Uterus (tissue), 2 donors: ENCODE data around the gene SIN3B.

Source experiments
- CTCF ChIP-seq, 4 experiments: fragments of 200-600 bp in 2 of 4; fragments of 450-650 bp in 2 of 4; sonication (generic) in 2 of 4; IDR thresholded peaks; one replicate each; pipeline ENCODE4 v1.5.1; 2016 to 2019; ENCODE audit warnings: antibody characterized with exemption in 4 of 4, mild to moderate bottlenecking in 2 of 4, moderate library complexity in 1 of 4
- POLR2A ChIP-seq, 2 donors: fragments of 450-650 bp; IDR thresholded peaks; one replicate each; pipeline ENCODE4 v1.6.1; 2016; ENCODE audit warnings: antibody characterized with exemption in 2 of 2, mild to moderate bottlenecking in 1 of 2, moderate library complexity in 1 of 2

DNA sequence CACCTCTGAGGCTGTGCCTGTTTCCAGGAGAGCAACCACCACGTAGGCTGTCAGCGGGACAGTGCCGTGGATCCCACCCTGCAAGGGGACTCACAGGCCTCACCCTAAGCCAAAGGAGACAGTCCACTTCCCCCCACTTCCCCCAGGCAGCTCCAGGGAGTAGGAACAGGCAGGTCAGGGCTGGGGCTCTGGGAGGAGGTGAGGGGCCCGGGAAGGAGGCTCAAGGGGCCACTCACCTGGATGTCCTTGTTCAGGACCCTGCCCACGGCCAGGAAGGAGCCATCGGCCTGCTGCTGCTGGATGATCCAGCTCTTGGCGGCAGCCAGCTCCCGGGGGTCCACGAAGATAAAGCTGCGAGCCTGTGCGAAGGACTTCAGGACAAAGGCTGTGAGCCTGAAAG lies 85.2 kb downstream of the SIN3B start:
- TF ChIP-seq CTCF (IDR thresholded peaks at IDR 0.05) (no peak), POLR2A (IDR thresholded peaks at IDR 0.05) (no peak)
